Effector memory CD4-positive, alpha-beta T cell (primary cell): ENCODE measurements around the gene CCDC61.

ENCODE experiments used
- DNase-seq, 3 donors: peaks; one replicate each; pipeline ENCODE4 v3.0.0-alpha.2; 2020
- H3K27ac ChIP-seq: 2 replicates; pipeline ENCODE4 v1.7.0; 2013; ENCODE audit warnings: mild to moderate bottlenecking, low read length, moderate library complexity; ENCODE audit not compliant: insufficient read depth, poor library complexity, severe bottlenecking
- H3K27me3 ChIP-seq: replicated peaks from 2 replicates; pipeline ENCODE4 v1.7.0; 2013; ENCODE audit warnings: mild to moderate bottlenecking, low read length; ENCODE audit not compliant: insufficient read depth, control insufficient read depth, poor library complexity, severe bottlenecking
- H3K36me3 ChIP-seq: 2 replicates; pipeline ENCODE4 v1.7.0; 2013; ENCODE audit warnings: mild to moderate bottlenecking, low read length, moderate library complexity; ENCODE audit not compliant: control insufficient read depth, insufficient read depth
- H3K4me1 ChIP-seq: 2 replicates; pipeline ENCODE4 v1.7.0; 2013; ENCODE audit warnings: low read length, mild to moderate bottlenecking; ENCODE audit not compliant: control insufficient read depth, insufficient read depth, poor library complexity, severe bottlenecking
- H3K4me3 ChIP-seq: 2 replicates; pipeline ENCODE4 v1.7.0; 2013; ENCODE audit warnings: low read length, low read depth, mild to moderate bottlenecking; ENCODE audit not compliant: insufficient read depth, poor library complexity, severe bottlenecking
- H3K9me3 ChIP-seq: 2 replicates; pipeline ENCODE4 v1.7.0; 2013; ENCODE audit warnings: mild to moderate bottlenecking, low read length, moderate library complexity; ENCODE audit not compliant: control insufficient read depth

Gene CCDC61

GRCh38 chr19:46022431-46023310 lies 27.4 kb downstream of the CCDC61 start, which contains the start of gene PGLYRP1:
PGLYRP1 (minus strand) TSS chr19:46023053; CDS start chr19:46023021, 32 bp downstream.
- peaks cover 3% of the 10 kb centered on the region for H3K4me1 ChIP-seq
- H3K4me3 ChIP-seq: no peak within 1 kb of the TSS
- no peak within 1 kb of the TSS for H3K27ac ChIP-seq

GRCh38 chr19:46023311-46023779 lies 28.1 kb downstream of the CCDC61 start:
- H3K4me1 ChIP-seq: peaks cover 3% of the 10 kb centered on the region
- no peak for DNase-seq
- no peak overlapping the region for H3K27ac ChIP-seq
- no peak overlapping the region for H3K4me3 ChIP-seq
- H3K36me3 ChIP-seq: no peaks in the 10 kb centered on the region
- peaks cover 8% of the 10 kb centered on the region for H3K27me3 ChIP-seq
- H3K9me3 ChIP-seq: no peaks in the 10 kb centered on the region

More at GRCh38 chr19:46022431-46023310, 27.4 kb downstream of the CCDC61 start, which contains the start of gene PGLYRP1:
- Histone ChIP-seq H3K9me3 (no peaks in the 10 kb centered on the region), H3K36me3 (no peaks in the 10 kb centered on the region), H3K27me3 (peaks cover 8% of the 10 kb centered on the region)
- no peak for DNase-seq

- Histone ChIP-seq H3K4me1 (peaks cover 8% of the 10 kb centered on the region), H3K27ac (no peak overlapping the region)
Measured at GRCh38 chr19:46025835-46026234, 30.6 kb downstream of the CCDC61 start.

GRCh38 chr19:46030812-46031550 lies 35.7 kb downstream of the CCDC61 start:
- no peaks in the 10 kb centered on the region for H3K9me3 ChIP-seq
- no peak overlapping the region for H3K27ac ChIP-seq
- no peaks in the 10 kb centered on the region for H3K27me3 ChIP-seq
- peaks cover 7% of the 10 kb centered on the region for H3K4me1 ChIP-seq
- H3K36me3 ChIP-seq: no peaks in the 10 kb centered on the region
- DNase-seq: no peak
- H3K4me3 ChIP-seq: no peak overlapping the region

More at GRCh38 chr19:46025835-46026234, 30.6 kb downstream of the CCDC61 start:
- Histone ChIP-seq H3K4me3 (no peak overlapping the region), H3K27me3 (peaks cover 8% of the 10 kb centered on the region), H3K36me3 (no peaks in the 10 kb centered on the region), H3K9me3 (no peaks in the 10 kb centered on the region)
- DNase-seq: no peak

GRCh38 chr19:46031781-46032596 lies 36.7 kb downstream of the CCDC61 start:
- no peak overlapping the region for H3K4me3 ChIP-seq
- no peak overlapping the region for H3K27ac ChIP-seq
- no peaks in the 10 kb centered on the region for H3K36me3 ChIP-seq
- DNase-seq: no peak
- peaks cover 5% of the 10 kb centered on the region for H3K4me1 ChIP-seq
- peaks cover 4% of the 10 kb centered on the region for H3K27me3 ChIP-seq
- H3K9me3 ChIP-seq: no peaks in the 10 kb centered on the region

- no peak overlapping the region for H3K27ac ChIP-seq
- peaks cover 4% of the 10 kb centered on the region for H3K27me3 ChIP-seq
- no peaks in the 10 kb centered on the region for H3K9me3 ChIP-seq
- no peak for DNase-seq
- no peak overlapping the region for H3K4me3 ChIP-seq
- H3K36me3 ChIP-seq: no peaks in the 10 kb centered on the region
- peaks cover 5% of the 10 kb centered on the region for H3K4me1 ChIP-seq
Measured at GRCh38 chr19:46032597-46033025, 37.3 kb downstream of the CCDC61 start.

- no peaks in the 10 kb centered on the region for H3K9me3 ChIP-seq
- H3K4me1 ChIP-seq: peaks cover 5% of the 10 kb centered on the region
- DNase-seq: no peak
- peaks cover 4% of the 10 kb centered on the region for H3K27me3 ChIP-seq
- H3K4me3 ChIP-seq: no peak overlapping the region
- no peak overlapping the region for H3K27ac ChIP-seq
- no peaks in the 10 kb centered on the region for H3K36me3 ChIP-seq
Measured at GRCh38 chr19:46033401-46033800, 38.1 kb downstream of the CCDC61 start.

GRCh38 chr19:46035546-46035945 lies 40.3 kb downstream of the CCDC61 start:
- Histone ChIP-seq H3K27me3 (peaks cover 7% of the 10 kb centered on the region), H3K4me3 (no peak overlapping the region), H3K9me3 (no peaks in the 10 kb centered on the region), H3K4me1 (no peaks in the 10 kb centered on the region), H3K27ac (no peak overlapping the region), H3K36me3 (no peaks in the 10 kb centered on the region)
- DNase-seq: no peak

- Histone ChIP-seq H3K4me1 (no peaks in the 10 kb centered on the region), H3K36me3 (no peaks in the 10 kb centered on the region), H3K27ac (no peak overlapping the region), H3K27me3 (peaks cover 7% of the 10 kb centered on the region), H3K9me3 (no peaks in the 10 kb centered on the region), H3K4me3 (no peak overlapping the region)
- DNase-seq: no peak
Measured at GRCh38 chr19:46035986-46036743, 40.9 kb downstream of the CCDC61 start.
